Measurements from ENCODE around the gene BTBD6. TPM values are rescaled to one million over a fixed set of nuclear protein-coding genes. Genes with fewer than 3 reads are reported as not detected.
A peak's percentile ranks its signal among the peaks of the same experiment; 100 is the strongest.

The BTBD6 gene
- total and polyA plus RNA-seq, 4 donors = 30.9 to 54.1 (median 47.8) TPM

DNA sequence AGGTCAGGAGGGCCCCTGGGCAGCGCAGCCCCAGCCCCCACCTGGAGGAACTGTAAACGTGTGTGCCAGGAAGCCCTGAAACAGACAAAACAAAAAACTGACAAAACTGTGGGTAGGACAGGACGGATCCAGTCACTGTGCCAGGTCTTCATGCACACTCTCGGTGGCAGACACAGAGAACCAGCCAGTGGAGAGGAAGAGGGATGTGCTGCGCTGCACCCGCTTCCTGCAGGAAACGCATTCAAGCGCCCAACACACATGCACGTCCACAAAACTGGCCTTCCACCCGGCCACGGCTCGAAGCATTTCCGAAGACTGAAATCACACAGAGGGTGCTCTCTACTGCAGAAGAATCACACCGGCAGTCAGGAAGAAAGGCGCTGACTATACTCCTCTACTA, 35.6 kb downstream of the BTBD6 start:
- DNase-seq = peak in 1 of 3 donors; percentile 24
- 24 to 52% methylated on average over 15 of the region's 15 CpGs for WGBS, 2 donors
- Histone ChIP-seq H3K4me3 (no peak overlapping the region), H3K27ac (ENCODE audit: low read depth in 1 of 2, low read length in 1 of 2) (peak overlapping the region in 1 of 2 donors; percentile 46), H3K9ac (ENCODE audit: insufficient read depth in 1 of 2, low read length in 2 of 2) (no peak overlapping the region), H3K36me3 (ENCODE audit: control insufficient read depth in 4 of 4, insufficient read depth in 4 of 4, low read length in 4 of 4) (peaks cover 0 to 4% (median 2%) of the 10 kb centered on the region in 4 donors), H3K27me3 (ENCODE audit: control insufficient read depth in 3 of 3, insufficient read depth in 3 of 3, low read length in 2 of 3) (no peaks in the 10 kb centered on the region), H3K9me3 (ENCODE audit: control insufficient read depth in 4 of 4, insufficient read depth in 3 of 4, low read length in 3 of 4) (no peaks in the 10 kb centered on the region), H3K4me1 (ENCODE audit: control insufficient read depth in 5 of 5, insufficient read depth in 5 of 5, low read length in 5 of 5) (peaks cover 0 to 7% (median 0%) of the 10 kb centered on the region in 5 donors)
- TF ChIP-seq, protein P1, sequence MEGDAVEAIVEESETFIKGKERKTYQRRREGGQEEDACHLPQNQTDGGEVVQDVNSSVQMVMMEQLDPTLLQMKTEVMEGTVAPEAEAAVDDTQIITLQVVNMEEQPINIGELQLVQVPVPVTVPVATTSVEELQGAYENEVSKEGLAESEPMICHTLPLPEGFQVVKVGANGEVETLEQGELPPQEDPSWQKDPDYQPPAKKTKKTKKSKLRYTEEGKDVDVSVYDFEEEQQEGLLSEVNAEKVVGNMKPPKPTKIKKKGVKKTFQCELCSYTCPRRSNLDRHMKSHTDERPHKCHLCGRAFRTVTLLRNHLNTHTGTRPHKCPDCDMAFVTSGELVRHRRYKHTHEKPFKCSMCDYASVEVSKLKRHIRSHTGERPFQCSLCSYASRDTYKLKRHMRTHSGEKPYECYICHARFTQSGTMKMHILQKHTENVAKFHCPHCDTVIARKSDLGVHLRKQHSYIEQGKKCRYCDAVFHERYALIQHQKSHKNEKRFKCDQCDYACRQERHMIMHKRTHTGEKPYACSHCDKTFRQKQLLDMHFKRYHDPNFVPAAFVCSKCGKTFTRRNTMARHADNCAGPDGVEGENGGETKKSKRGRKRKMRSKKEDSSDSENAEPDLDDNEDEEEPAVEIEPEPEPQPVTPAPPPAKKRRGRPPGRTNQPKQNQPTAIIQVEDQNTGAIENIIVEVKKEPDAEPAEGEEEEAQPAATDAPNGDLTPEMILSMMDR (IDR thresholded peaks at IDR 0.05; ENCODE audit: control extremely low read depth, extremely low read depth) = no peak
- no peak for ATAC-seq (ENCODE audit: insufficient read depth, low FRiP score)

DNA sequence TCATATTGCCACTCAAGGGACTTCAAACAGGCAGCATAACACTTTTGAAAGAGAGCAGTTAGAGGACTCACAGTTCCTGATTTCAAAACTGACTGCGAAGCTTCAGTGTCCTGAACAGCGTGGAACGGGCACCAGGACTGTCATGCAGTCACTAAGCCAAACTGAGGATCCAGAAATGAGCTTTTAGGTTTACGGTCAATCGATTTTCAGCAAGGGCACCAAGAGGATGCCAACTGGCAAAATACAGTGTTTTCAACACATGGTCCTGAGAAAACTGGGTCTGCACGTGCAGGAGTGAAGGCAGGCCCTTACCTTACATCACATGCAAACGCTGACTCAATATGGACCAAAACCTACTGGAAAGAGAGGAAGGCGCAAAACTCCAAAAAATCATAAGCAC, 36.8 kb downstream of the BTBD6 start:
- no peak overlapping the region for H3K4me3 ChIP-seq
- WGBS, 2 donors = 78 to 91% methylated on average over 8 of the region's 8 CpGs
- no peaks in the 10 kb centered on the region for H3K9me3 ChIP-seq (ENCODE audit: control insufficient read depth in 4 of 4, insufficient read depth in 3 of 4, low read length in 3 of 4)
- no peak for ATAC-seq (ENCODE audit: insufficient read depth, low FRiP score)
- no peak overlapping the region for H3K9ac ChIP-seq (ENCODE audit: insufficient read depth in 1 of 2, low read length in 2 of 2)
- TF ChIP-seq, protein P1 (IDR thresholded peaks at IDR 0.05; ENCODE audit: control extremely low read depth, extremely low read depth) = no peak
- H3K4me1 ChIP-seq (ENCODE audit: control insufficient read depth in 5 of 5, insufficient read depth in 5 of 5, low read length in 5 of 5) = peaks cover 0 to 7% (median 0%) of the 10 kb centered on the region in 5 donors
- H3K27me3 ChIP-seq (ENCODE audit: control insufficient read depth in 3 of 3, insufficient read depth in 3 of 3, low read length in 2 of 3) = no peaks in the 10 kb centered on the region
- peaks cover 0 to 3% (median under 1%) of the 10 kb centered on the region in 4 donors for H3K36me3 ChIP-seq (ENCODE audit: control insufficient read depth in 4 of 4, insufficient read depth in 4 of 4, low read length in 4 of 4)
- DNase-seq = no peak
- H3K27ac ChIP-seq (ENCODE audit: low read depth in 1 of 2, low read length in 1 of 2) = no peak overlapping the region

DNA sequence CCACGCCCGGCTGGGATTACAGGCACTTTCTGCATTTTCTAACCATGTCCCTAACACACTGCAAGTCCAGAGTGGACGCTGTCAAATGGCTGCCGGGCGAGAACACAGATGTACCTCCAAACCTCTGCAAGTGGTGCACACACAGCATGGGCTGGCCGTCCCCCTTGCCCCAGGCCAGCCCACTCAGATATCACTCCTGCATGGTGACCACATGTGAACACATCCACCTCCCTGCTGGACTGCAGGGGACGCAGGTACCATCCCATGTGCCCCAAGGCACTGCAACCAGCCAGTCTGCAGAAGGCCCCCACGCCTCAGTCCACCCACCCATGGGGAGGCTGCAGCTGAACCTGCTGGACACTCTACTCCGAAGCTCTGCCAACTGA, 38.4 kb downstream of the BTBD6 start:
- H3K4me3 ChIP-seq = no peak overlapping the region
- ATAC-seq (ENCODE audit: insufficient read depth, low FRiP score) = no peak
- TF ChIP-seq, protein P1 (IDR thresholded peaks at IDR 0.05; ENCODE audit: control extremely low read depth, extremely low read depth) = no peak
- H3K27ac ChIP-seq (ENCODE audit: low read depth in 1 of 2, low read length in 1 of 2) = no peak overlapping the region
- 94 to 95% methylated on average over 9 of the region's 9 CpGs for WGBS, 2 donors
- H3K9me3 ChIP-seq (ENCODE audit: control insufficient read depth in 4 of 4, insufficient read depth in 3 of 4, low read length in 3 of 4) = no peaks in the 10 kb centered on the region
- no peak overlapping the region for H3K9ac ChIP-seq (ENCODE audit: insufficient read depth in 1 of 2, low read length in 2 of 2)
- no peak for DNase-seq
- H3K36me3 ChIP-seq (ENCODE audit: control insufficient read depth in 4 of 4, insufficient read depth in 4 of 4, low read length in 4 of 4) = peaks cover 0 to 2% (median 0%) of the 10 kb centered on the region in 4 donors
- no peaks in the 10 kb centered on the region for H3K27me3 ChIP-seq (ENCODE audit: control insufficient read depth in 3 of 3, insufficient read depth in 3 of 3, low read length in 2 of 3)
- H3K4me1 ChIP-seq (ENCODE audit: control insufficient read depth in 5 of 5, insufficient read depth in 5 of 5, low read length in 5 of 5) = peaks cover 0 to 3% (median 0%) of the 10 kb centered on the region in 5 donors
